GM19035 (cell line): ENCODE data around the gene ABHD16B.
"Not testable (repeated sequence)": the region's sequence is repeated elsewhere in the genome, so short reads cannot be mapped to it uniquely, and the experiment has no call there.

Experiments
- ATAC-seq: cut with Tn5 transposase; IDR thresholded peaks from one replicate; pipeline ENCODE4 v1.9.1; 2021; ENCODE audit not compliant: unreplicated experiment

ABHD16B gene

DNA sequence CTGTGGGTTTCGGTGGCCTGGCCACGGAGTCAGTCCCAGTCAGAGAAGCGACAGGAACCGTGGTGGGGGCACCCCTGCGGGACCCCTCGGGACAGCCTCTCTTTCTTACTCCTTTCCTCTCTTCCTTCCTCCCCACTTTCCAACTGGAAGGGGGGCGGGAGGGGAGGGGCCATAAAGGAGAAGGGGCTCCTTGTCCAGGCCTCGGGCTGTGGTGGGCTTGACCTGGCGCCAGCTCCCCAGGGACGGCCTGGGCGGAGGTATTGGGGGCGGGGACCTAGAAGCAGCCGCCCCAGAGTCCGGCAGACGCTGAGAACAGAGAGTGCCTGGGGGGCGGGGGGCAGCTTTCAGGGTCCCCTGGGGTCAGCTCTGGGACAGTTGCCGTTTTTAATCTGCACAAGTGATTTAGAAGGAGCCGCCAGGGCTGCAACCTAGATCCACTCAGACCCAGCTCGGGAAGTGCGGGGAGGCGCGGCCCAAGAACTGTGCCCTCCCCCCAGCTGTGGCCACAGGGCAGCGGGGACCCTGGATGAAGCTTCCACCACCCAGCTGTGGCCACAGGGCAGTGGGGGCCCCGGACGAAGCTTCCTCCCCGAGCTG lies 6.4 kb upstream of the ABHD16B start:
- ATAC-seq: no peak

DNA sequence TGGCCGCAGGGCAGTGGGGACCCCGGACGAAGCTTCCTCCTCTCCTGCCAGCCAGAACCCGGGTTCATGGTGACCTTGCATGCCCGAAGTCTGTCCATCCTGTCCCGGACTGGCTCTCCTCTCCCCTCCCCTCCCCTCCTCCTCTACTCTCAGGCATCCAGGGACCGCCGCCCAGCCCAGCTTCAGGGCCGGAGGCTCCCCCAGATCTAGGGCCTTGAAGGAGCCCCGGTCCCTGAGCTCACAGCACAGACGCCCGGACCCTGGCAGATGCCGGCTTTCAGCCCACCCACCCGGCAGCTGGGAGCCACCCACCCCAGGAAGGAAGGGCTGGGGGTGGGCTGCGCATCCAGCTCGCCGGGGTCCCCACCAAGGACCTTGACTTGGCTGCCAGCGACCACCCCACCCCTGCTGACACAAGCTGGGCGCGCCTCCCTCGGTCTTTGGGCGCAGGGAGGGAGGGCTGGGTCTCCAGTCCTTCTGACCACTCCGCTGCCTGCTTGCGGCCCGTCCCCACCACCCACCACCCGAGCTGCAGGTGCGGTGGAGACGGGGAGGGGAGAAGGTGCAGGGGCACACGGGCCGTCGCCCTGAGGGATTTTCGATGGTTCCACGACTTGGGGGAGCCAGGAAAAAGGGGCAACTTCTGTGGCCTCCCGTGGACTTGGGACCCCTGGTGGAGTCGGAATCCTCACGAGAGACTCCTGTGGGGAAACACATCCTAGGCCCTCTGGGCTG lies 5.8 kb upstream of the ABHD16B start:
- no peak for ATAC-seq

DNA sequence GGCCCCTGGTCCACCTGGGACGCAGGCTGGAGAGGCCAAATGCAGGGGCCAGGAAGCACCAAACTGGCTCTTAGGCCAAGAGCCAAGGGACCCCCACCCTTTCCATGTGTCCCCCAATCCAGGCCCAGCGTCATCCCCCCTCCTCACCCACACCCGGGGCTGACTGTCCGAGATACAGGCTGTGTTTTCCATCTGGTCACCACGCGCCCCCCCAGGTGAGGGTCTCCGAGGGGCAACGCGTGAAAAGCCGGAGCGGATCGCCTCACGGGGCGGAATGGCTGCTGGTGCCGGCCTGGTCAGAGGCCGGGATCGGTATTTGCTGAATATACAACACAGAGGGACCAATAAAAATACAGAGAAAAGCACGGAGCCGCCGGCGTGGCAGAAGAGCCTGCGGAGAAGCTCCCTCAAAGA lies 5.2 kb upstream of the ABHD16B start:
- no peak for ATAC-seq

GRCh38 chr20:63857764-63858392 lies 3.4 kb upstream of the ABHD16B start:
- ATAC-seq: no peak

- ATAC-seq: no peak
These were observed 2.7 kb upstream of the ABHD16B start for GRCh38 chr20:63858393-63859165.

- no peak for ATAC-seq
These were observed 2.1 kb upstream of the ABHD16B start for GRCh38 chr20:63859166-63859699.

DNA sequence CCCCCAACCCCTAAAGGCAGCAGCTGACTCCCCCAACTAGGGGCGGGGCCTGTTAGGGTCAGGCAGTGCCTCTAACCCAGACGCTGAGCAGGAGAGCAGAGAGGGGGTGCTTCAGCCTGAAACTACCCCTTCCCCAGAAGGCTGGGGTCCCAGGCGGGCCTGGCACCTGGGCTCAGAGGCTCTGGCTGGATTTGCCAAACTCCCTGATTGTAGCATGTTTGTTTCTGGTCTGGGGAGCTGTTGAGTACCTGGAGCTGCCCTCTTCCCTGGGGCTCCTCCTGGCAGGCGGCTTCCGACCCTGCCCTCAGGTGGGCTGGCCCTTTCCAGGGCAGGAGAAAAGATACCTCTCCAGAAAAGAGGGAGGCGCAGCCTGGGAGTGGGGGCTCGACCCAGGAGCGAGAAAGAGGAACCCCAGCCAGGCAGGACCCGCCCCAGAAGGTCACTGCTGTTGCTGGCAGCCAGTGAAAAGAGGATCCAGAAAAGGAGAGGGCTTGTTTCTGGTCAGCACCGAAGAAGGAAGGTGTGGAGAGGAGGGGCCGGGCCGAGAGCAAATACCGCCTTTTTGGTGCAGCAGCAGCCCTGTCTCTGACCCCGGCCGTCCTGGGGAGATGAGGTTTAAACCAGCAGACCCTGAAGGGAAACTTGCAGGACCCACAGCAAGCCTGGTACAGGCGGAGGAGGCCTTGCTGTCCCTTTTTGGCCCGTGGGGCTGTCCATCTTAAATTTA lies 810 bp upstream of the ABHD16B start:
- no peak for ATAC-seq

- ATAC-seq: no peak
These were observed 943 bp downstream of the ABHD16B start for GRCh38 chr20:63861981-63862901.

- no peak for ATAC-seq
These were observed 1.9 kb downstream of the ABHD16B start for GRCh38 chr20:63863021-63863797.

GRCh38 chr20:63863798-63864544 lies 2.7 kb downstream of the ABHD16B start:
- peak; percentile 58 for ATAC-seq

DNA sequence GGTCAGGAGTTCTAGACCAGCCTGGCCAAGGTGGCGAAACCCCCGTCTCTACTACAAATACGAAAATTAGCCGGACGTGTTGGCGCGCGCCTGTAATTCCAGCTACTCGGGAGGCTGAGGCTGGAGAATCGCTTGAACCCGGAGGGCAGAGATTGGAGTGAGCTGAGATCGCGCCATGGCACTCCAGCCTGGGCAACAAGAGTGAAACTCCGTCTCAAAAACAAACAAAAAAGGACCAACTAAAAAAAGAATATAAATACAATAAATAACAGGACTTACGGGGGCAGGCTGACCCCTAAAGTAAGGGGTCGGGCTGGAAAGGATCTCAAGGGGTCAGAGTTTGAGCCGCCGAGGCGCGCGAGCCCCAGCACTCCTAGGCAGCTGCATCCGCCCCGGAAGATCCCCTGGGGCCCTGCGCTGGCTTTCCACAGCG lies 3.3 kb downstream of the ABHD16B start:
- ATAC-seq: peak; percentile 3

GRCh38 chr20:63864978-63865640 lies 3.8 kb downstream of the ABHD16B start, which contains the start of gene TPD52L2:
Gene TPD52L2, plus strand, starts transcription at chr20:63865270. Its CDS starts 96 bp downstream, at chr20:63865366.
- peak; percentile 80 for ATAC-seq

GRCh38 chr20:63867042-63867441 lies 5.7 kb downstream of the ABHD16B start:
- ATAC-seq: not testable (repeated sequence)

DNA sequence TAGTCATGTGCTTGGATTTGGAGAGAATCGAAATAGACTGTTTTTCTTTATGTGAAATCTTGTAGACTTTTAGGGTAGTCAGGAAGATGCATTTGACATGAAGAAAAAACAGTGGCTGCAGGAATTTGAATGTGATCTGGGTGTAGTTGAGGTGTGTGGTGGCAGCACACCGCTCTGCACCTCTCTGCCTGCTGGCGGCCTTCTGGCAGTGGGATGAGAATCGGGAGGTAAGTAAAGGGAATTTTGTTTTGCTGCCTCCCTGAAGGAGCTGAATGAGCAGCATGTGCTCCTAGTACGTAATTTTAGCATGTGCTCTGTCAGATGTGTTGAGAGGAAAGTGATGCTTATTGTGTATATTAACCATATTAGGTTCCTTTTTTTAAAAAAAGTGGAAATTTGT lies 7.0 kb downstream of the ABHD16B start:
- no peak for ATAC-seq

GRCh38 chr20:63873477-63873971 lies 12.2 kb downstream of the ABHD16B start:
- no peak for ATAC-seq

DNA sequence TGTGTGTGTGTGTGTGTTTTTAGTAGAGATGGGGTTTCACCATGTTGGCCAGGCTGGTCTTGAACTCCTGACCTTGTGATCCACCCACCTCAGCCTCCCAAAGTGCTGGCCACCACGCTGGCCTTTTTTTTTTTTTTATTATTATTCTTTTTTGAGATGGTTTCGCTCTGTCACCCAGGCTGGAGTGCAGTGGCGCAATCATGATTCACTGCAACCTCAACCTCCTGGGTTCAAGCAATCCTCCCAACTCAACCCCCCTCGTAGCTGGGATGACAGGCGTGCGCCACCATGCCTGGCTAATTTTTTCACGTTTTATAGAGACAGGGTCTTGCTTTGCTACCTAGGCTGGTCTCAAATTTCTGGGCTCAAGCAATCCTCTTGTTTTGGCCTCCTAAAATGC lies 12.9 kb downstream of the ABHD16B start:
- not testable (repeated sequence) for ATAC-seq

DNA sequence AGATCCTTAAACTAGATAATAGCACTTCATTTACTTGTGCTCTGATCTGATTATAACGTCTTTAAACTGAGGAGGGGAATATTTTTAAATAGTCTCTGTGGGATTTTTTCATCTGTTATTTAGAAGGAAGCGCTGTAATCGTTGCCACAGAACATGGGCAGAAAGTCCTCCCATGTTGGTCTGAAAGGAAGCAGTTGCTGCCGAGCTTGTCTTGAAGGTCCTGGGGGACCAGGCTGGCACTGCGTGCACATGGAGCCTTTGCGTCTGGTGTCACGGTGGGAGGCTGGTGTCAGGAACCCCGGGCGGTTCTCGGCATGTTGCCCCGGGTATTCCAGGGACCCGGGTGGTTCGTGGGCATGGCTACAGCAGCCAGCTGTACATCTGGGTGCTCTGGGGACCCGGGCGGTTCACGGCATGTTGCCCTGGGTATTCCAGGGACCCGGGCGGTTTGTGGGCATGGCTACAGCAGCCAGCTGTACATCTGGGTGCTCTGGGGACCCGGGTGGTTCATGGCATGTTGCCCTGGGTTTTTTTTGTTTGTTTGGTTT lies 15.3 kb downstream of the ABHD16B start:
- no peak for ATAC-seq
